Measurements from ENCODE around the gene RNLS. TPM values are rescaled to one million over a fixed set of nuclear protein-coding genes. Genes with fewer than 3 reads are reported as not detected.
"Not testable (repeated sequence)": the region's sequence is repeated elsewhere in the genome, so short reads cannot be mapped to it uniquely, and the experiment has no call there.

Gene RNLS
- total RNA-seq, 1 donor from 2014 or later: 1.2 TPM

DNA sequence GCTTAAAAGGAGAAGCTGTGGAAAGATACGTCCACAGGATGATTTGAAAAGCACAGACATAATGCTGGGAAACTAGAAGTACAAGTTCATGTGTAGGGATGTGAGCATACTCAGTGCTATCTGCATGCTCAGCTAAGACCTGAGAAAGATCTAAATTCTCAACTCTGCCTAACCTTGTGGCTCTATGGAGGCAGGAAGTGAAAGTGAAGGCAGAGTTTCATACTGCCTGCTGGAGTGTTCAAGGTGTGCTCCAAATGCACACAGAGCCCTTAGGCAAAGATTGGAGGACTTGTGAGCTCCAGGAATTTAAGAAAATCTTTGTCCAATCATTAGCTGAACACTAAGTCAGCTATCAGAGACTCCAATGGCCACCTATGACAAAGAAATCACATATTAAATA lies 190.9 kb downstream of the RNLS start:
- intact Hi-C loops (cut with micrococcal nuclease): no loop called here

DNA sequence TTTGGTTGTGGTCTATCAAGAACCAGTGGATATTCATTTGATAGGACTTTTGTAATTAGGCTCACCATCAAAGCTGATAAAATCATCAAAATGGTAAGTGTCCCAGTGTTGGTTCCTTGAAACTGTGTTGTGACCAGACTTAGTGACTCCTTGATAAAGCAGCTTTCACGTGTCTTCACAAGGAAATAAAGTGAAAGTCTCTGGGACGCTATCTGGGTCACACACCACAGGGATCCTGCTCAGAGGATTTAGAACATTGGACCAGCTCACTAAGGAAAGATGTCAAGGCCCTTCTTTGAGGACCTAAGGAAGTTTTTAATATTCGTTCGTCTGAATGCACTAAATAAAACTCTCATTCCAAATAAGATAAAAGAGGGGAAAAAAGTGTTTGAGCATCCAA lies 193.1 kb downstream of the RNLS start:
- intact Hi-C loops (cut with micrococcal nuclease): no loop called here

DNA sequence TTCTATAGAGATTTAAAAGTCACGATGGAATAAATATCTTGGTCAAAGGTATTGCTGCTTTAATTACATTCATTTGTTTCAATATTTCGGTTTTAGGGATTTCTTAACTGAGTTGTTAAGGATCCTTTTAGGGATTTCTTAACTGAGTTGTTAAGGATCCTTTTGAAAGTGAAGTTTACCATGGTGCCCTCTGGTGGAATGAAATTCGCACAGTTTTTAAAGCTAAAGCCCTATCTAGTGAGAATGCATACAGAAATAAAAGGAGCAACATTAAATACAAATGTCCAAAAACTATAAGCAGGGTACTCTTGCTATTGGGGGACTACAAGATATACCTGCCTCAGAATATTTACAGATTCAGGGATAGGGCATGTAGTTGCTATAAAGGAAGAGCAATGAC lies 193.7 kb downstream of the RNLS start:
- intact Hi-C loops (cut with micrococcal nuclease): loop anchor here (1.0 to 5.0 kb wide), 5 partner anchors 158 to 572 kb away; partner anchors contain the start of genes ATAD1 and STAMBPL1

DNA sequence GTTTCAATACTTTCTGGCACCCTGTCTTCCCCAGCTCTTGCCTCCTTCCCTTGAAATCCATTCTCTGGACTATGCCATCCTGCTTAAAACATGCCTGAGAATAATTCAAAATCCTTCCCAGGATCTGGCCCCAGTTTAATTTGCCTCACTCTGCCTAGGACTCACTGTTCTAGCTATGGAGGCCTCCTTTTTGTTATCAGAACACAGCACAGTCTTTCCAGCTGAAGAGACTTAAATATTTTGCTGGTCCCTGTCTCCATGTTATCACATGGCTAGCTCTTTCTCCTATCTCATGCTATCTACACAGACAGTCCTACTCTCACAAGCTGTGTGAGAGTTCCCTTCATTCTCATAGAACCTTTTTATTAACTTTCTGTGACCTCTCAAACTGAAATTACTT lies 194.8 kb downstream of the RNLS start:
- intact Hi-C loops (cut with micrococcal nuclease): loop anchor here (5.0 kb wide), 4 partner anchors 159 to 571 kb away; partner anchors contain the start of genes ATAD1 and STAMBPL1

DNA sequence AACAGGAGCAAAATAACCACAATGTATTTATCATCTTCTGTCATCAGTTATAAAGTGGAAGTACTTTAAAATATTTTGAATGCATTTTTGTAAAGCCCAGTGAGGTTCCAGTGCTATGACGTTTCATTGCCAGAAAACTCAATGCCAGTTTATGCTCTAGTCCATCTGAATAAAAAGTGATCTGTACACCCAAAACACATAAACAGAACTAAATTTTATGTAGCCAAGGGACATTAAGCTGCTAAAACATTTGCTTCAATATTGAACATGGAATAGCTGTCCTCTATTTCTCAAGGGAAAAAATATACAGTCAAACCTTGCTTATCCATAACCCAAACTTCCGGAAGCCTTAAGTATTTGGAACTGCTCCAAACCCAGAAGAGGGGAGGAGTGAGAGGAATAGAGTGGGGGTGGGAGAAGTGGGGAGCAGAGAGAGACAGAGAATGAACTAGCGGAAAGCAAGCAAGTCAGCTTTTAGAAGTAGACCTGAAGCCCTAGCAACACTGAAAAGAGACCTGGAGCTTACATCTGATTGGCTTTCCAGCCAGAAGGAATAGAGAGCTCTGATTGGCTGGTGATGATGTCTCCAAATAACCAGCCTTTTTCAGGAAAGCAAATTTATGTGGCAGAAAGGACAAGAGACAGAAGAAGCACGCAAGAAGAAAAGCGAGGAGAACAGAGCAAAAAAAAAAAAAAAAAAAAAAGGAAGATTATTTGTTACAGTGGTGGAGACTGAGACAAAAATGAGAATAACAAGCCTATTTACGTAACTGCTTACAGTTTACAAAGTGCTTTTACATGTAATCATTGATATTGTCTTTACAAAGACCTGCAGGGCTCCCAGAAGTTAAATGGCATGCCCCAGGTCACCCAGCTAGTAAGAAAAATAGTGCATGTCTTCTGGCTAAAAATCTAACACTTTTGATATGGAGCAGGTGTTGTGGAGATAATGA lies 196.0 kb downstream of the RNLS start:
- intact Hi-C loops (cut with micrococcal nuclease): loop anchor here (1.0 to 5.0 kb wide), 6 partner anchors 116 to 570 kb away; partner anchors contain the start of genes ATAD1 and STAMBPL1

DNA sequence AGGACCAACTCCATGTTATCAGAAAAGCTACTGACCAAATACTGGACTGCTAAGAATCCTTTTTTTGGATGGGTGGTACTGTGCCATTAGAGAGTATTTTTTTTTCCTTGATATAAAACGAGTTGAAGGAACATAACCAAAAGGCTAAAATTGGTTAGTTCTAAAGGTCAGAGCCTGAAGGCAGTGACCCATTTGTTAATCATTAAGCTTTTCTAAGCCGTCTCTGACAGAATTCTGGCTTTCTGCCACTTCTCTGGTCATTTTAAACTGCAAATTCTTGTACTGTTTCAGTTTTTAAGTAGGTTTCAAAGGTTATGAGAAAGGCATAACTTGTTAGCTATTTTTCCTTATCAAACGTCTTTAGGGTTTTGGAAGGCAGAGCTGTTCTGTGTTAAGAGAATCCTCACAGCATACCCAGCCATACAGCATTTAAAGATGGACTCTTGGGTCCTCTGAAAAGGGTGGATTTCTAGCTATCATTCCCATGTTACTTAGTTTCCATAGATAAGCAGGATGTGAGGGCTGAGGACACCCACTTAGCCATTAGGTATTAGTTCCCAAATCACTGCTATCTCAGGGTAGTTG lies 196.8 kb downstream of the RNLS start:
- intact Hi-C loops (cut with micrococcal nuclease): loop anchor here (1.0 to 5.0 kb wide), 6 partner anchors 115 to 569 kb away; partner anchors contain the start of genes ATAD1 and STAMBPL1

DNA sequence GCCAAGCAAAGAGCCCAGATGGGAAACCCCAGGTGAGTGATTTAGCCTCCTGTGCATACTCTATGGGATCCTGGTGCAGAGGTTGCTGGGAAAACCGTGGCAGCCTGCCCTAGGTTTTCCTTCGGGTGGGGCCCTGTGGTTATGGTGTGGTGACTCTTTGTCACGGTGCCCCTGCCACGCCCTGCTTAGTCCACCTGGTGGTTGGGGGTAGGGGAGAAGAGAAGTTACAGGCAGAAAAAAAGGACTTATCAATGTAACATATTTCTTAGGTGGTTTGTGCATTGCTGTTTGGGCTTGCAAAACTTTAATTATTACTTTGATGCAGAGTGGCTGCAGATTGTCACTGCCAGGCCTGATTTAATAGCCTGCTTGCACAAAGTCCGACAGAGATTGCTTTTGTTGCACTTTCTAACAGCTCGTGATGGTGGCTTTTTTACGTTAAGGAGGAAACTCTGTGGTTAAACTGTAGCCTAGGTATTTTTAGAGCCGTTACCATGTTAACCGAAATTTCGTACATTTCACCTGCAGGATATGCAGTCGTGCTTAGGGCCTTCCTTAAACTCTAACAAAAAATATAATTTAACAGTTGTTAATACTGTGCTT lies 197.4 kb downstream of the RNLS start:
- intact Hi-C loops (cut with micrococcal nuclease): loop anchor here (1.0 to 5.0 kb wide), 7 partner anchors 114 to 568 kb away; partner anchors contain the start of genes ATAD1 and STAMBPL1

DNA sequence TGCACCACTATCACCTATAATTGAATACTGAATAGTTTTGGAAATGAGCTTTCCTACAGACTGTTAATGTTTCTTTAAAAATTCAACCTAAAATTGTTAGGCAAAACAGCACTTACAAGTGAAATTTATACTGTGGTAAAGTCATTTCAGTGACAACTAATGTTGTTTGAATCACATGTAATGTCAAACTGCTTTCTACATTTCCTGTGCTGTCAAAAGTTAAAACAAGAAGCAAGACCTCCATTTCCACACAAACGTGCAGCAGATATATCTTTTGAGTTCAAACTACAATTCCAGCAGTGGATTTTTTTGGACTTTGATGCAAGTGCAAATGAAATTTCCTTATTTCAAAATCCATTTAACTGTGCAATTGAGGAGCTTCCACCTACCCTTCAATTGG lies 199.8 kb downstream of the RNLS start:
- intact Hi-C loops (cut with micrococcal nuclease): no loop called here

DNA sequence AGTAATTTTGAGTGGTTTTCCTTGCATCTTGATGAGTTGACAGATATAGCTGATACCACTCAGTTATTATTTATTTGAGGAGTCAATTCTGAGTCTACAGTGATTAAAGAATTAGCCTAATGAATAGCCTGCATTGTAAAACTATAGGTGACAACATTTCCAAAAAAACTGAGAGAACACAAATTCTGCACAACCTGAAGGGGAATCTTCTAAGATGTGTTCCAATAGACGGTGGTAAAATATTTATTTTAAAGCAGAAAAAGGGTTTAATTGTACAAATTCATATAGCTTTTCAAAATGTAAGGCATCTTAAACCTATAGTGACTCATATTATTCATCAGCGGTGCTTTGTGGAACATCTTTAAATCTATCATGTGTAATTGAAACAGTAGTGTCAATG lies 200.4 kb downstream of the RNLS start:
- intact Hi-C loops (cut with micrococcal nuclease): no loop called here

DNA sequence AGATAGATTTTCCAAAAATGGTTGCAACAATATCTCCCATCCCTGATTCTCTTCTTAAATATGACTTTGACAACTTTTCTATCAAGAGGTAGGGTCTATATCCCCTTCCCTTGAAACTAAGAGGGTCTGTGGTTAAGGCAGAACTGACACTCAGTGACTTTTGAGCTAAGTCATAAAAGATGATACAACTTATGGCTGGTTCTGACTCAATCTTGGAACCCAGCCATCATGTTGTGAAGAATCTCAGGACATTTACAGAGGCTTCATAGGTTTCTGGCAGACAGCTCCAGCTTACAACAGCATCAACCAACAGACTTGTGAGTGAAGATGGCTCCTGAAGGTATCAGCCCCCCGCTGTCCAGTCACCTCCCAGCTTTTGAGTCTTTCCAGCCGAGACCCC lies 203.5 kb downstream of the RNLS start:
- intact Hi-C loops (cut with micrococcal nuclease): no loop called here

DNA sequence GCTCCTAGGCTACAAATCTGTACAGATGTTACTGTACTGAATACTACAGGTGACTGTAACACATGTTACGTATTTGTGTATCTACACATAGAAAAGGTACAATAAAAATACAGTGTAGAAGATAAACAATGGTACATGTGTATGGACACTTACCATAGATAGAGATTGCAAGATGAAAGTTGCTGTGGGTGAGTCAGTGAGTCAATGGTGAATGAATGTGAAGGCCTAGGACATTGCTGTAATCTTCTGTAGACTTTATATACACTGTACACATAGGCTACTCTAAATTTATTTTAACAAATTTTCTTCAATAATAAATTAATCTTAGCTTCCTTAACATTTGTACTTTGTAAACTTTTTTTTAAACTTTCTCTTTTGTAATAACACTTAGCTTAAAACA lies 205.6 kb downstream of the RNLS start:
- intact Hi-C loops (cut with micrococcal nuclease): no loop called here

DNA sequence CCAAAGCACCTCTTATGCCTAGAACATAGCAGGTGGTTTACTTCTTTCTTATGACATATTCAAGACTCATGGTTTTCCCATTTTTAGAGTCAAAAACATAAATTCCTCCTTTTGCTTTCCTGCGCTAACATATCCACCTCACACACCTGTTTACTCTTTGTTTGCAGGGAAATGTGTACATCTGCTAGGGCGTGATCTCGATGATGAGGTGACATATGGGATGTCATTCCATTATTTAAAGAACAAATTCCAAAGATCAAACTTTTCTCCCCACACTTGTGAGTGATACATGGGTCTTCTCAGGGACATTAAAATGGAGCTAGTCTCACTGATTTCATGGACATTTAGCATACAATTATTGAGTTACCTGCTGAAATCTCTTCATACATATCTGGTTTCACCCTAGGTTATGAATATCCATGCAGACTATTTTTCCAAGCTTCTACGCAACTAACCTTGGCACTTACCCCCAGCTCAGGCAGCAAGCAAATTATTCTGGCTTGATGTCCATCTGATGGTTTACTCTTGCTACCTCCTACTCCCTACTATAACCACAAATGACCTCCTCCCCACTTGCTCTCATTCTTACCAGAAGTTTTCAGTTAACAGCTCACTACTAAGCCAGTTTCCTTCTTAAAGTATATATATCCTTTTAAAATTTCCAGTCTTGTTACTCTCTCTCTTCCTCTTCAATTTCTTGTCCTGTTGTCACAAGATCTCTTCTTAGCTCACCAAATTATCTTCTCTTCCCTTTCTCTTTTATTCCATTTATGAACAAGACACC lies 208.5 kb downstream of the RNLS start:
- intact Hi-C loops (cut with micrococcal nuclease): no loop called here

DNA sequence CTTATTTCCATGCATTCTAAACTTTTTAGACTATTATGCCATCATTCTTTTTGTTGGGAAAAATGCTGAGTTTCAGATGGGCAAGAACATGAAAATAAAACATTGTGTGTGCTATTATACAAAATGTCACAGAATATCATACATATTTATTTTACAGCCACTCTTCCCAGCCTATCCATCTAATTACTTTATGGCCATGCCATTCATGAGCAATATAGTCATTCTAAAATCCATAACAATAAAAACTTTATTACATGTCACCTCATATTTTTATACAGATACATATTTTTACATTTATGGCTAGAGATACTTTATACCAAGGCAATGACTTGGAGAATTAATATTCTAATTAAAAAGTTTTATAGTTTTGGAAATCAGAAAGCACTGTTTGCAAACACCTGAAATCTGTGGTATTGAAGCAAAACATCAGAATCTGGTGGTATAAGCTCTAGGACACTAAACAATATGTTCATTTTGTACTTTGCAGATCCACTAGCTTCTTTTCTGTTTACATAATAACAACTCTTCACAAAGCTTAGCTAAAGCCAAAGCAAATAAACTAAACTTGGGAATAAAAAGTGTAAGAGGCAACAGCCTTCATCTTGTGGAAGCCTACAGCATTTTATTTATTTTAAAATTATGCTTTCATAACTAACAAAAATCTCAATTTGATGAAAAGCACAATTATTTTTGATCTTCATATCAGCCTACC lies 210.1 kb downstream of the RNLS start:
- intact Hi-C loops (cut with micrococcal nuclease): no loop called here

DNA sequence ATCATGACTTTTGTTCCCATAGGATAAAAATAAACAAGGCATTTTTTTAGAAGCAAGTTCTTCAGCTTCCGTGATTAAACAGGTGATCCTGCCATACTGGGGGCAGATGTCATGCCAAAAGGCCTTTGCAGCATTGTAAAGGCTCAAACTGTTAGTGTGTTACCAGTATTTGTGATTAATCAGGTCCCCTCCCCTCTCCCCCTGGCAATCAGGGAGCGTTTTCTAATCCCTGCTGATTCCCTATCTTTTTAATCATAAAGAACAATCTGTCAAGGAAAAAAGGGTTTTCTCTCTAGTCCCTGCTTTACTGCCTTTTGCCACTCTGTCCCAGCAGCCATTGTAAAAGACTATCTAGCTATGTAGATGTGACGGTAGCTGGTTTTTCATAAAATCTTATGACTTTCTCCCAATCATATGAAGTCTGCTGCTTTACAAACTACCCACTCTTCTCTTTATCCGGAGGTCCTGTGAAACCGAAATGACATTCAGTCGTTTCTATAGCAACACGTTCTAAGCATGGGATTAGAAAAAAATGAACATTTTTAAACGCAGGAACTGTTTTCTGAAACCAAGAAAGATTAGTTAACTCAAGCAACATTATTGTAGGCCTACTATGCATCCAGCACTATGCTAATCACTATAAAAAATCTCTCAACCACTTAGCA lies 210.9 kb downstream of the RNLS start:
- intact Hi-C loops (cut with micrococcal nuclease): no loop called here

DNA sequence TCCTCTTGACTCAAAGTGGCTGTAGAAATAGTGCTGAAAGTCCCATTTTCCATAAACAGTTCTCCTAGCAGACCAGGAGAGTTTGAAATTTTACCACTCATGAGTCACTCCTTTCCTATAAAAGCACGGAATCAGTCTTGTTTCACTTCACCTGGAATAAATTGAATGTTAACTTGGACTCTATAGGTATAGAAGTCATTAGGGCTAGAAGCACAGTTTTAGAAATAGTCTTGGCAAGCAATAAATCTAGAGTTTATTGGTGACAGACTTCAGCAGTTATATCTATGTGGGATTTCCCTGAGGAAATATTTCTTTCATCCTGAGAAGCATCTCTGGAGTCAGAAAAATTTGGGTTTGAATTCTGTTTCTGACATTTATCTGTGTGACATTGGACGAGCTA lies 212.4 kb downstream of the RNLS start:
- intact Hi-C loops (cut with micrococcal nuclease): no loop called here

DNA sequence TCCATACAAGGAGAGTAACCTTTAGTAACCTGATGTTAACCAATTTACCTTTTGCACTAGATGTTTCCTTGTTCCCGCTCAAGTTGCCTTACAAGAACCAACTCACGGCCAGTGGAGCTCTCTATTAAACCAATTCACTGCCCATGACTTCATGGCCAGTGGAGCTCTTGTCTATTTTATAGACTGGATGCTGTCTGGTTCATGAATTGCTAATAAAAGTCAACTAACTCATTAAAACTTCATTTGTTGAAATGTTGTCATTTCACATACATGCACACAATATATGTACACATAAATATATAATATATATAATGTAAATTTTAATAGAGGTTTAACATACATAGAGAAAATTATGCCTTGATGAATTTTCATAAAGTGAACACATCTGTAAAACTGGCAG lies 216.3 kb downstream of the RNLS start:
- intact Hi-C loops (cut with micrococcal nuclease): no loop called here

DNA sequence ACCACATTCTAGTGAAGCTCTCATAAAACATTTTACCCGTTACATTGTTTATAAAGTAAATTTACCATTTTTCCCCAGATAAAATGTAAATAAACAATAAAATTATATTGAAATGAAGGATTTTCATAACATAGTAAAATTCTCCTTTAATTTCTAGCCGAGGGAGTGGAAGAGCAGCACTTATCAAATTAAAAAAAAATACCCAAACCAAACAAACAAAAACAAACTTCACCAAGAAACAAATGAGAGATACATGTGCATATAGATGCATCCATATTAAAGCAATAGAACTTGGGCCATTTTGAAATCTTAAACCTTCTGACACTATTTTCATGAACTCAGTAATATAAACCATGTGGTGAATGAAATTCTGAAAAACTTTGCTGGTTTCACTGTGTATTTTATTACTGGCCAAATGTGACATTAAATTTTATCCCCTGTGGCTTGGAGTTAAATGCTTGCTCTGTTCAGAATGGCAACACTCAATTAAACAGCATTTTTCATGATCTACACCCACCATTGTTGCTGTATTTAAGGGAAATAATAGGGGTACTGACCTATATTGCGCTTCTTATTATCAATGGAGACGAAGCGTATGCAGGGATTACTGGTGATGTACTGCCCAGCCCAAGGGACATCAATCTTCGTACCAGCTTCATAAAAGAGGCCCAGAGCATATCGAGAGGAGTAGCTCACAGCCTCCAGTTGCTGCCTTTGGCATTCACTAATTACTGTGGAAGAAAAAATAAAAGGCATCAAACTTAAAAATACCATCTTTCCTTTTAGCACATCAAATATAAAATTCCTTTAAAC lies 220.9 kb downstream of the RNLS start:
- intact Hi-C loops (cut with micrococcal nuclease): no loop called here

DNA sequence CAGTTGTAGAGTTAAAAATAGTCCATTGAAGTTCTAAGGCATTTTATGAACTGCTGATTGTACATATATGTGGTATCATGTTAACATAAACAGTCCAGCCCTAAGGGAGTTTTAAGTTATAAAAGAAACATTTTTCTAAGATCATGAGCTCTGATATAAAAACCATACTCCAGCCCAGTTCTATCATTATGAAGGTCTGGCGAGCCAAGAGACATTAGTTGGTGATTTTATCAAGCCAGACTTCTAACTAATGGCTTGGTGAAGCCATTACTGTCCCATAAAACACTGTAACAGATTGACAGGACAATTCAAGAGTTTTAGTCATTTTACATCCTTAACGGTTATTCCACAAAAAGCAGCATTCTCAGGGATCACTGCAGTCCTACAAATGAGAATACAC lies 221.6 kb downstream of the RNLS start:
- intact Hi-C loops (cut with micrococcal nuclease): no loop called here

DNA sequence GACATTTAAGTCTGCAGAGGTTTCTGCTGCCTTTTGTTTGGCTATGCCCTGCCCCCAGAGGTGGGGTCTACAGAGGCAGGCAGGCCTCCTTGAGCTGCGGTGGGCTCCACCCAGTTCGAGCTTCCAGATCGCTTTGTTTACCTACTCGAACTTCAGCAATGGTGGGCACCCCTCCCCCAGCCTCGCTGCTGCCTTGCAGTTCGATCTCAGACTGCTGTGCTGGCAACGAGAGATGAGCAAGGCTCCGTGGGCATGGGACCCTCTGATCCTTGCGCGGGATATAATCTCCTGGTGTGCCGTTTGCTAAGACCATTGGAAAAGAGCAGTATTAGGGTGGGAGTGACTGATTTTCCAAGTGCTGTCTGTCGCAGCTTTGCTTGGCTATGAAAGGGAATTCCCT lies 227.4 kb downstream of the RNLS start:
- intact Hi-C loops (cut with micrococcal nuclease): not testable (repeated sequence)
